ENCODE measurements around the gene SLC66A1.
"Not testable (repeated sequence)": the region's sequence is repeated elsewhere in the genome, so short reads cannot be mapped to it uniquely, and the experiment has no call there.

The SLC66A1 gene, protein sequence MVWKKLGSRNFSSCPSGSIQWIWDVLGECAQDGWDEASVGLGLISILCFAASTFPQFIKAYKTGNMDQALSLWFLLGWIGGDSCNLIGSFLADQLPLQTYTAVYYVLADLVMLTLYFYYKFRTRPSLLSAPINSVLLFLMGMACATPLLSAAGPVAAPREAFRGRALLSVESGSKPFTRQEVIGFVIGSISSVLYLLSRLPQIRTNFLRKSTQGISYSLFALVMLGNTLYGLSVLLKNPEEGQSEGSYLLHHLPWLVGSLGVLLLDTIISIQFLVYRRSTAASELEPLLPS

DNA sequence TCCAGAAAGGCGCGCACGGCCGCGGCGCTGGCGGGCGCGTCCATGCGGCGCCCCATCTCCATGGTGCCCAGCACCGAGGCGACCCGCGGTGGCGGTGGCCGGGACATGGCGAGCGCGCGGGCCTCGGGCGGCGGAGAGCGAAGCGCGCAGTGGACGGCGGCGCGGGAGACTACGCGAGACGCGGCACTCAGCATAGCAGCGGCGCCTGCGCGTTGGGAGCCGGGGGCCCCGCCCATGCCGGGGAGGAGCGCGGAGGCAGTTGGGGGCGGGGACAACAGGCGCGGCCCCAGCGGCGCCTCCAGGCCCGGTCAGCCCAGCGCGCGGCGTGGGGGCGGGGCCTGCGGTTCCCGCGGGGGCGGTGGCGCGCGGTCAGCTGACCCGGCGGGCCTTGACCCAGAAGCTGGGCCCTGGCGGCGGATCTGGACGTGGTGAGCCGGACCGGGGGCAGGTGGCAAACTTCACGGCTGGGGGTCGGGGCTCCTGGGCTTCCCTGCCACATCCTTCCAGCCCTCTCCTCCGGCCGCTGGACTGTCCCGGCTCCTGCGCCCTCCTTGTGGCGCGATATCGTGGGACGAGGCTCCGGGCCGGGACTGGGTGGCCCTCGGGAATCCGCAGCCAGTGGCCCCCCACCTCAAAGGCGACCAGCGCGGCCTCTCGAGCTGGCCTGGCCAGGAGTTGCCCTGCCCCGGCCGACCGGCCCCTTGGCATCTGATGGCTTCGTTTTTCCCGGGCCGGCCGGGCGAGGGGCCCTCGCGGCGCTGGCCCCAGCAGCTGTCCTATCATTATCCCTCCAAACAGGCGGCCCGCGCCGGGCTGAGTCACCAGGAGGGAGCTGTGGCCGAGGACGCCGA is at the start of gene SLC66A1, which contains the start of gene AKR7A2:
Gene SLC66A1, plus strand, starts transcription at position 396 of the 851 bp plus-strand sequence. CDS start 5,352 bp downstream, outside the sequence.
Gene AKR7A2, minus strand, starts transcription at position 214 of the 851 bp plus-strand sequence. Its CDS starts 20 bp downstream, at position 194.
- peak; percentile 85 for DNase-seq (ENCODE audit: low read depth)

DNA sequence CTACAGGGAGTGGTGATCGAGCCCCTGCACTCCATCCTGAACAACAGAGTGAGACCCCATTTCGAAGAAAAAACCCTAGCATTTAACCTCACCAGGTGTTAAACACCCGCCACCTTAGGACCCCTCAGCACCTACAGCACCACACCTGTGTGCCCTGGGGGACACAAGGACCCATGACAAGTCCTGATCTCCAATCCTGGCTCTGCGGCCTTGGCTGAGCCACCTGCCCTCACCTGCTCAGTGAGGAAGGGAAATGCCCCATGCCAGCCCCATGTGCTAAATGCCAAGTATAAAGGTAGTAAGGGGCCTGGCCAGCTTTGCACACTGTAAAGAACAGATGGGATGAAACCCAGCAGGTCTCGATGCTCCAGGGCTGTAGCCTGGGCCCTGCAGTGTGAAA is 49.4 kb upstream of the SLC66A1 start:
- no peak for DNase-seq (ENCODE audit: low read depth)

DNA sequence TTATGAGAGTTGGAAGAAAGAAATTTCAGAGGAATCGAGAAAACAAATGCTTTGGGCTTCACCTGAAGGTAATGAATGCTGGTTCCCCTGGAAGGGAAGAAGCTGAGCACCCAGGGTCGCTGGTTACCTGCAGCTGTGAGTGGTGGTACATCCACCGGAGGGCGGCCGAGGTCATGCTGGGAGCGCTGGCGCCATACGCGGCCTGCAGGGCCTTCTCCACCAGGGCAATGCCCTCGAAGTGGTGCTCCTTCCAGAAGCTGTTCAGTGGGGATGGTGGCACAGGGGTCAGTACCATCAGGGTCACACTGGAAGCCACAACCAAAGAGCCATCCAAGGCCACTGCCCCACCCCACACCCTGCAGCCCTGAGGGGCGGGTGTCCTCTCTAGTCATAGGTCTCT is 43.7 kb upstream of the SLC66A1 start:
- DNase-seq (ENCODE audit: low read depth): no peak

- DNase-seq (ENCODE audit: low read depth): not testable (repeated sequence)
These were observed 42.4 kb upstream of the SLC66A1 start for GRCh38 chr1:19269427-19270342.

GRCh38 chr1:19270343-19270730 is 41.8 kb upstream of the SLC66A1 start:
- DNase-seq (ENCODE audit: low read depth): not testable (repeated sequence)

DNA sequence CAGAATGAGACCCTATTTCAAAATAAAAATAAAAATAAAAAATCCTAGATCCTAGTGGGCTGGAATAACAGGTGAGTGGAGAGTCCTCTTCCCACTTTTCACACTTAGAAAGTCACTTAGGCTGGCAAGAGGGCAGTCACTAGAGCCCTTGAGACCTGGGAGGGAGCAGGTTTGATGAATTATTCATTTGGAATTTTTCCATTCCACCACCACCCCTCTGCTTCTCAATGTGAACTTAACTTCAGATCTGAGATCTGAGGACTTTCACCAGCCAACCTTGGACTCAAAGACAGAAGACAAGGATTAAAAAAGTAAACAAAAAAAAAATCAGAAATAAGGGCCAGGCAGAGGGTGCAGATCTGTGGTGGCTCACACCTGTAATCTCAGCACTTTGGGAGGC is 40.1 kb upstream of the SLC66A1 start:
- no peak for DNase-seq (ENCODE audit: low read depth)

- DNase-seq (ENCODE audit: low read depth): no peak
These were observed 38.9 kb upstream of the SLC66A1 start for GRCh38 chr1:19273106-19273843.

DNA sequence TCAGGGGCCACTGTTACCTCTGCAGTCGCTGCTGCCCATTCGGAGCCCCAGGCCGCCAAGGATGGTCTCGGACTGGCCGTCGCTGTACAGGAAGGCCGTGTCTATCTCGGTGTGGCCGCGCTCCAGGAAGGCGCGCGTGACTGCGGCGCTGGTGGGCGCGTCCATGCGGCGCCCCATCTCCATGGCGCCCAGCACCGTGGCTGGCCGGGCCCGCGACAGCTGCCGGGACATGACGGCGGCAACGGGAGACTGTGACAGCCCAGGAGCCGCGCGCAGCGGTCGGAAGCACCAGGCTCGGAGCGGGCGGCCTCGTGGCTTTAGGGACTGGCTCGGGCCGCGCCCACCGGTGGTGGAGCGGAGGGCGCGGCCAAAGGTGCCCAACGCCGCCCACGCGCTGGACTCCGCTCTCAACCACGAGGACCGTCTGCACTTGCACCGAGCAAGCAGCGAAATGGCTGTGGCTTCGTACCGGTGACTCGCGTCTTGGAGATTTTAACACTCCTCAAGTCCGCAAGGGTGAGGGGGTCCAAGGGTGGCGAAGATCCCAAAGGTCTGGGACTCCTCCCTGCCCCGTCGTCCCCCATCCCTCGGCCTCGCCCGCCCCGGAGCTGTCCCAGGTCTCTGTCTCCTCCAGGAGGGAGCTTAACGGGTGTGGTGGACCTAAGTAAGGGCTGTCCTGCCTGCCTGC is 38.1 kb upstream of the SLC66A1 start:
- DNase-seq (ENCODE audit: low read depth): not testable (repeated sequence)

- no peak for DNase-seq (ENCODE audit: low read depth)
These were observed 37.5 kb upstream of the SLC66A1 start for GRCh38 chr1:19274636-19275035.

DNA sequence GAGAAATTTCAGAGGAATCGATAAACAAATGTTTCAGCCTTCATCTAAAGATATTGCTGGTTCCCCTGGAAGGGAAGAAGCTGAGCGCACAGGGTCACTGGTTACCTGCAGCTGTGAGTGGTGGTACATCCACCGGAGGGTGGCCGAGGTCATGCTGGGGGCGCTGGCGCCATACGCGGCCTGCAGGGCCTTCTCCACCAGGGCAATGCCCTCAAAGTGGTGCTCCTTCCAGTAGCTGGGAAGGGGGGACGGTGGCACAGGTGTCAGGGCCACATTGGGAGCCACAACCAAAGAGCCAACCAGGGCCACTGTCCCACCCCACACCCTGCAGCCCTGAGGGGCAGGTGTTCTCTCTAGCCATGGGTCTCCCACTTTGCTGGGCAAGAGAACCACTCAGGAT is 28.2 kb upstream of the SLC66A1 start:
- no peak for DNase-seq (ENCODE audit: low read depth)

DNA sequence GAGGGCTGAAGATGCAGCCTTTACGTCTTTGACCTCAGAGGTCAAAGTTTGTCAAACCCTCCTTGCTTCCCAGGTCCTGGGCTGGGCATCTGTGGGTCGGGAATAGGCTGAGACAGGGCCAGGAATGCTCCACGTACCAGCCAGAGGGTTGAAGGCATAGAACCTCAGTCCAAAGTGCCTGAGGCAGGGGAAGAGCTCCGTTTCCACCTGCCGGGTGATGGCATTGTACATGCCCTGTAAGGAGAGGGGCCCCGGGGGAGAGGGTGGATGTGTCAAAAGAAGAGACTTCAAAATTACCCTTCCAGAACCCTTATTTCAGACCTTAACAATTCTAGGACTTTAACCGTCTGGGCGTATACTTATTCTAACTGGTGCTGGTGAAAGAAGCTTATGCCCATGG is 27.2 kb upstream of the SLC66A1 start:
- DNase-seq (ENCODE audit: low read depth): no peak

DNA sequence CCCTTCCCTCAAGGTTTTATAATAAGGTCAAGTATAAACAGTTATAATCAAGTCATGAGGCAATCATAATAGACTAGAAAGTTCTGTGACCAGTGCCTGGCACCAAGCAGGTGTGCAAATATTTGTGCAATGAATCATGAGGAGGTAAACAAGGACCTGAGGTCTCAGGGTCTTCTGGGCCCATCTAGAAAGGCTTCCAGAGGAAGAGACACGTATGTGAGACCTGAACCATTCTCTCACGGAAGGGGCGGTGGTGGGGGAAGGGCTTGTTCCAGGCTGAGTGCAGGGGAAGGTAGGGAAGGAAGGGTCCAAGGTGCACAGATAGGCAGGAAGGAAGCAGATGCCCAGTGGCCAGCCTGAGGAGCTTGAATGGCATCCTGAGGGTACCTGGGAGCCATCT is 26.8 kb upstream of the SLC66A1 start:
- not testable (repeated sequence) for DNase-seq (ENCODE audit: low read depth)

DNA sequence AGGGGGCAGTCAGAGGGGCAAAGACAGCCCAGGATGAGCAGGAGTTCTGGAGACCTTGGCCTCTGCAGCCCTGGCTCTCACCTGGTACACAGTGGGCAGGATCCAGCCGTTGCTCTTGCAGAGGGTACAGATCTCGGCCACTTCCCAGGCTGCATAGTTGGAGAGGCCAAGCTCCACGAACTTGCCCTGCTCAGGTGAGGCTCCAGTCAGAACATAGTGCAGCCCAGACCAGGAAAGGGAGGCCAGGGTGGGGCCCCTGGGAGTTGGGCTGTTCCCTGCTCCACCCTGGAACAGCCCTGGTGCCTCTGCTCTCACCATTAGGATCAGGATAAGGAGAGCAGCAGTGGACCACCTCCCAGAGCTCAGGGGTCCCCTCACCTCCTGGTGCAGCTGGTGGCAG is 26.3 kb upstream of the SLC66A1 start:
- not testable (repeated sequence) for DNase-seq (ENCODE audit: low read depth)

- no peak for DNase-seq (ENCODE audit: low read depth)
These were observed 24.5 kb upstream of the SLC66A1 start for GRCh38 chr1:19287436-19288185.

- DNase-seq (ENCODE audit: low read depth): peak; percentile 42
These were observed 23.5 kb upstream of the SLC66A1 start, which contains the start of gene AKR7A3 for GRCh38 chr1:19288324-19289241. Gene AKR7A3, minus strand, starts transcription at chr1:19288770. Its CDS starts 61 bp downstream, at chr1:19288709.

- no peak for DNase-seq (ENCODE audit: low read depth)
These were observed 22.9 kb upstream of the SLC66A1 start for GRCh38 chr1:19289244-19289643.

- no peak for DNase-seq (ENCODE audit: low read depth)
These were observed 17.5 kb upstream of the SLC66A1 start for GRCh38 chr1:19294638-19295037.

- no peak for DNase-seq (ENCODE audit: low read depth)
These were observed 11.9 kb upstream of the SLC66A1 start for GRCh38 chr1:19300211-19300610.

DNA sequence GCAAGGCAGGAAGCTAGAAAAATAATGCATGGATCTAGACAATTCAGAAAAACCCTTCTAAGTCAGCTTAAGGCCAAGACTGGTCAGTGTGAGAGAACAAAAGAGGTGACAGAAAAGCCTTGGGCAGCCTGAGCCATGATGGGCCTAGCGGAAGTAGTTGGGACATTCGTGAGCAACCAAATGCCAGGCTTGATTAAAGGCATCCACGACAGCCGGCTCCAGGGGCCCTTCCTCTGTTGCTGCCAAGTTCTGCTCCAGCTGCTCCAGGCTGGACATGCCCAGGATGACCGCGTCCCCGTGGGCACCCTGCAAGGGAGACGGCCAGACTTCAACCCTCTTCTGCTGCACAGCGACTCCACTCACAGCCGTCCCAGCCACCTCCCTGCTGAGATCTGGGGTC is 8.0 kb upstream of the SLC66A1 start:
- not testable (repeated sequence) for DNase-seq (ENCODE audit: low read depth)

All from activated T-cell treated with anti-CD3 and anti-CD28 coated beads for 1 hour (primary cell).